Measurements from ENCODE around the gene CHMP5. TPM values are rescaled to one million over a fixed set of nuclear protein-coding genes. Genes with fewer than 3 reads are reported as not detected.

Gene CHMP5
- total RNA-seq, 1 experiment from 2014 or later, result 63.0 TPM

GRCh38 chr9:33242609-33243134, 22.2 kb upstream of the CHMP5 start:
- Histone ChIP-seq H3K79me2 (ENCODE audit: low read depth) (no peaks in the 10 kb centered on the region), H3F3A (ENCODE audit: insufficient read depth, low read depth) (no peaks in the 10 kb centered on the region), H3K4me1 (replicated peaks; ENCODE audit: insufficient read depth) (no peaks in the 10 kb centered on the region), H3K4me3 (no peak overlapping the region), H2AFZ (no peak overlapping the region), H3K36me3 (ENCODE audit: low read depth) (no peaks in the 10 kb centered on the region), H3K27me3 (ENCODE audit: insufficient read depth, low read depth) (no peaks in the 10 kb centered on the region), H3K27ac (no peak overlapping the region), H3K4me2 (no peak overlapping the region), H4K20me1 (ENCODE audit: insufficient read depth) (no peaks in the 10 kb centered on the region), H3K9me2 (ENCODE audit: insufficient read depth) (no peaks in the 10 kb centered on the region), H3K9me3 (ENCODE audit: insufficient read depth, low read depth) (no peaks in the 10 kb centered on the region)
- intact Hi-C loops (cut with micrococcal nuclease; ENCODE audit: unreplicated experiment), result no loop called here
- no TSS peak for BruUV-seq (replicated peaks)
- DNase-seq, result no peak
- TF ChIP-seq EZH2 (IDR thresholded peaks at IDR 0.05; ENCODE audit: low read depth), result no peak
- TF ChIP-seq CTCF (conservative IDR thresholded peaks at IDR 0.05), result no peak
- ChIA-PET CTCF (no interaction called here), POLR2A (ENCODE audit: unreplicated experiment) (no interaction called here)

- Histone ChIP-seq H3K79me2 (ENCODE audit: low read depth) (no peaks in the 10 kb centered on the region), H3K4me3 (no peak overlapping the region), H3K4me2 (no peak overlapping the region), H3F3A (ENCODE audit: insufficient read depth, low read depth) (no peaks in the 10 kb centered on the region), H3K9me2 (ENCODE audit: insufficient read depth) (no peaks in the 10 kb centered on the region), H3K9me3 (ENCODE audit: insufficient read depth, low read depth) (no peaks in the 10 kb centered on the region), H3K4me1 (replicated peaks; ENCODE audit: insufficient read depth) (no peaks in the 10 kb centered on the region), H2AFZ (no peak overlapping the region), H4K20me1 (ENCODE audit: insufficient read depth) (no peaks in the 10 kb centered on the region), H3K27me3 (ENCODE audit: insufficient read depth, low read depth) (no peaks in the 10 kb centered on the region), H3K27ac (no peak overlapping the region), H3K36me3 (ENCODE audit: low read depth) (no peaks in the 10 kb centered on the region)
- intact Hi-C loops (cut with micrococcal nuclease; ENCODE audit: unreplicated experiment), result no loop called here
- no peak for TF ChIP-seq CTCF (conservative IDR thresholded peaks at IDR 0.05)
- no peak for TF ChIP-seq EZH2 (IDR thresholded peaks at IDR 0.05; ENCODE audit: low read depth)
- ChIA-PET POLR2A (ENCODE audit: unreplicated experiment) (no interaction called here), CTCF (no interaction called here)
- no TSS peak for BruUV-seq (replicated peaks)
- no peak for DNase-seq
Observed at GRCh38 chr9:33244137-33244784, 20.6 kb upstream of the CHMP5 start.

- no peaks in the 10 kb centered on the region for H3K27me3 ChIP-seq (ENCODE audit: insufficient read depth, low read depth)
- H3K9me2 ChIP-seq (ENCODE audit: insufficient read depth), result no peaks in the 10 kb centered on the region
- no peaks in the 10 kb centered on the region for H3K4me1 ChIP-seq (replicated peaks; ENCODE audit: insufficient read depth)
- no TSS peak for BruUV-seq (replicated peaks)
- no peaks in the 10 kb centered on the region for H3F3A ChIP-seq (ENCODE audit: insufficient read depth, low read depth)
- no peaks in the 10 kb centered on the region for H3K9me3 ChIP-seq (ENCODE audit: insufficient read depth, low read depth)
- H3K79me2 ChIP-seq (ENCODE audit: low read depth), result no peaks in the 10 kb centered on the region
- intact Hi-C loops (cut with micrococcal nuclease; ENCODE audit: unreplicated experiment), result no loop called here
- ChIA-PET POLR2A (ENCODE audit: unreplicated experiment) (interaction anchor here (0.6 kb wide), 1 partner anchor 136 kb away, joined by 3 read pairs; no protein-coding TSS in a partner anchor), CTCF (no interaction called here)
- no peak for DNase-seq
- H4K20me1 ChIP-seq (ENCODE audit: insufficient read depth), result no peaks in the 10 kb centered on the region
- H3K4me2 ChIP-seq, result no peak overlapping the region
- H3K27ac ChIP-seq, result no peak overlapping the region
- TF ChIP-seq CTCF (conservative IDR thresholded peaks at IDR 0.05) (no peak), EZH2 (IDR thresholded peaks at IDR 0.05; ENCODE audit: low read depth) (no peak)
- H3K4me3 ChIP-seq, result no peak overlapping the region
- no peak overlapping the region for H2AFZ ChIP-seq
- H3K36me3 ChIP-seq (ENCODE audit: low read depth), result no peaks in the 10 kb centered on the region
Observed at GRCh38 chr9:33245341-33245740, 19.5 kb upstream of the CHMP5 start.

All from PC-9 (cell line).